Caco-2 (cell line): ENCODE data around the gene NDST1. TPM values are rescaled to one million over a fixed set of nuclear protein-coding genes. Genes with fewer than 3 reads are reported as not detected.
A peak's percentile ranks its signal among the peaks of the same experiment; 100 is the strongest.

Experiments
- BruUV-seq: library from RNA; stranded (reverse); fragments of 400-500 nt; replicated peaks from 2 replicates; lab custom pipeline; 2021; lab: Mats Ljungman, UMichigan
- CTCF ChIA-PET: fragments of 300-600 bp; sonication (Branson Sonifier 250); formaldehyde crosslinking; loops from one replicate; lab custom pipeline; 2022; ENCODE audit warnings: antibody characterized with exemption; lab: Charles Lee
- POLR2A ChIA-PET: fragments of 300-600 bp; sonication (Branson Sonifier 250); formaldehyde crosslinking; loops from one replicate; lab custom pipeline; 2022; ENCODE audit warnings: antibody characterized with exemption; lab: Charles Lee
- DNase-seq, 2 experiments: peaks; one replicate each; pipeline versions ENCODE4 v3.0.0 to v3.0.0-alpha.2; 2020 to 2022
- H3K27me3 ChIP-seq: replicated peaks from 2 replicates; pipeline ENCODE4 v1.6.0; 2011; ENCODE audit warnings: low read length; ENCODE audit not compliant: control insufficient read depth, insufficient read depth
- H3K36me3 ChIP-seq: 2 replicates; pipeline ENCODE4 v1.5.1; 2011; ENCODE audit warnings: low read length; ENCODE audit not compliant: control insufficient read depth, insufficient read depth
- H3K4me1 ChIP-seq: fragments of 250-450 bp; sonication (Bioruptor Pico); 2 replicates; pipeline ENCODE4 v1.5.1; 2020; ENCODE audit warnings: mild to moderate bottlenecking
- H3K4me3 ChIP-seq: 2 replicates; pipeline ENCODE4 v1.5.1; 2011; ENCODE audit warnings: low read depth, mild to moderate bottlenecking, control low read depth, low read length
- H3K9me3 ChIP-seq: fragments of 250-450 bp; sonication (Bioruptor Pico); 2 replicates; pipeline ENCODE4 v1.5.1; 2020; ENCODE audit warnings: mild to moderate bottlenecking, moderate library complexity
- H3K27ac Mint-ChIP-seq: one replicate; pipeline ENCODE4 v1.8.0; 2022; ENCODE audit warnings: mixed read lengths; ENCODE audit not compliant: unreplicated experiment
- H3K27me3 Mint-ChIP-seq: one replicate; pipeline ENCODE4 v1.8.0; 2022; ENCODE audit warnings: mixed read lengths; ENCODE audit not compliant: insufficient read depth, unreplicated experiment
- H3K36me3 Mint-ChIP-seq: one replicate; pipeline ENCODE4 v1.8.0; 2022; ENCODE audit warnings: mild to moderate bottlenecking, mixed read lengths; ENCODE audit not compliant: insufficient read depth, unreplicated experiment
- H3K4me1 Mint-ChIP-seq: one replicate; pipeline ENCODE4 v1.8.0; 2022; ENCODE audit warnings: low read depth, mixed read lengths; ENCODE audit not compliant: unreplicated experiment
- H3K4me3 Mint-ChIP-seq: one replicate; pipeline ENCODE4 v1.8.0; 2022; ENCODE audit warnings: mild to moderate bottlenecking, moderate library complexity, mixed read lengths; ENCODE audit not compliant: unreplicated experiment
- H3K9me3 Mint-ChIP-seq: one replicate; pipeline ENCODE4 v1.8.0; 2022; ENCODE audit warnings: mixed read lengths; ENCODE audit not compliant: unreplicated experiment
- intact Hi-C: fragments of 100-400 bp; cut with micrococcal nuclease; formaldehyde crosslinking; loops from one replicate; pipeline ENCODE4 v1.10.0; 2022; ENCODE audit not compliant: unreplicated experiment
- total RNA-seq: library from RNA; stranded (reverse); gene quantifications from 2 replicates; pipeline ENCODE4 v1.2.3, GENCODE V29; 2022
- TF ChIP-seq, protein P1 (sequence below), 2 experiments: fragments of 200-600 bp in 1 of 2; IDR thresholded peaks; 1 replicate in 1 of 2; 2 replicates in 1 of 2; pipeline versions ENCODE4 v1.5.1 to v1.8.0; 2011 to 2022; ENCODE audit warnings: antibody characterized with exemption in 1 of 2, control low read depth in 1 of 2, inconsistent platforms in 1 of 2, low read depth in 1 of 2, low read length in 1 of 2, mild to moderate bottlenecking in 1 of 2, moderate library complexity in 1 of 2; ENCODE audit not compliant: insufficient read depth in 1 of 2, severe bottlenecking in 1 of 2, unreplicated experiment in 1 of 2

The NDST1 gene
- total RNA-seq, 1 experiment from 2014 or later = 110 TPM

DNA sequence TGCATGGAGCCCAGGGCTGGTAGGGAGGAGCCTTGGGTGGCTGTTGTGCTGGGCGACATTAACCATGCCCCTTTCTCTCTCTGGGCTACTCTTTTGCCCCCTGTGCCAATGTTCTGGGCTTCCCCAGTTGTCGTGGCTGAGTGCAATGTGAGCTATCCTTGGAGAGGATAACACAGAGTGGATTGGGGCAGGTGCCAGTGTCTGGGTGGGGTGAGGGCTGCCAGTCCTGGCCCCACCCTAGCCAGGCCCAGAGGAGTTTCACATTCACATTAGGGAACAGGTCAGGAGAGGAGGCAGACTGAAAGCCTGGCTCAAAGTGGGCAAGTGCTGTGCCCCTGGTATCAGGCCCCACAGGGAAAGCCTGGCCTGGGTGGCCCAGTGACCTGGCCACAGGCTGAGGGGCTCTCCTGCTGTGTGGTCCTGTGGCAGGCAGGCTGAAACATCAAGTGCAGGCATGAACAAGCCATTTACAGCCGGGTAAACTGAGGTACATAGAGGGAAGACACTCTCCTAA, 7.5 kb upstream of the NDST1 start:
- ChIA-PET POLR2A (no interaction called here), CTCF (interaction anchor here (1.1 kb wide), 1 partner anchor 27 kb away, joined by 3 read pairs; no protein-coding TSS in a partner anchor)
- H3K4me3 ChIP-seq = no peak overlapping the region
- no peak overlapping the region for H3K27ac Mint-ChIP-seq
- no peaks in the 10 kb centered on the region for H3K27me3 ChIP-seq
- peaks cover 42% of the 10 kb centered on the region for H3K4me1 Mint-ChIP-seq
- BruUV-seq = no TSS peak
- H3K36me3 ChIP-seq = peaks cover 2% of the 10 kb centered on the region; the same call in 1 of the 2 replicates
- TF ChIP-seq, protein P1, sequence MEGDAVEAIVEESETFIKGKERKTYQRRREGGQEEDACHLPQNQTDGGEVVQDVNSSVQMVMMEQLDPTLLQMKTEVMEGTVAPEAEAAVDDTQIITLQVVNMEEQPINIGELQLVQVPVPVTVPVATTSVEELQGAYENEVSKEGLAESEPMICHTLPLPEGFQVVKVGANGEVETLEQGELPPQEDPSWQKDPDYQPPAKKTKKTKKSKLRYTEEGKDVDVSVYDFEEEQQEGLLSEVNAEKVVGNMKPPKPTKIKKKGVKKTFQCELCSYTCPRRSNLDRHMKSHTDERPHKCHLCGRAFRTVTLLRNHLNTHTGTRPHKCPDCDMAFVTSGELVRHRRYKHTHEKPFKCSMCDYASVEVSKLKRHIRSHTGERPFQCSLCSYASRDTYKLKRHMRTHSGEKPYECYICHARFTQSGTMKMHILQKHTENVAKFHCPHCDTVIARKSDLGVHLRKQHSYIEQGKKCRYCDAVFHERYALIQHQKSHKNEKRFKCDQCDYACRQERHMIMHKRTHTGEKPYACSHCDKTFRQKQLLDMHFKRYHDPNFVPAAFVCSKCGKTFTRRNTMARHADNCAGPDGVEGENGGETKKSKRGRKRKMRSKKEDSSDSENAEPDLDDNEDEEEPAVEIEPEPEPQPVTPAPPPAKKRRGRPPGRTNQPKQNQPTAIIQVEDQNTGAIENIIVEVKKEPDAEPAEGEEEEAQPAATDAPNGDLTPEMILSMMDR (IDR thresholded peaks at IDR 0.05; ENCODE audit: insufficient read depth in 1 of 2, low read depth in 1 of 2, low read length in 1 of 2, severe bottlenecking in 1 of 2, unreplicated experiment in 1 of 2) = no peak
- H3K4me3 Mint-ChIP-seq = no peak overlapping the region
- DNase-seq = no peak
- H3K36me3 Mint-ChIP-seq = peaks cover 38% of the 10 kb centered on the region
- no peaks in the 10 kb centered on the region for H3K27me3 Mint-ChIP-seq
- no peaks in the 10 kb centered on the region for H3K9me3 Mint-ChIP-seq
- intact Hi-C loops = no loop called here
- H3K4me1 ChIP-seq = peaks cover 41% of the 10 kb centered on the region
- H3K9me3 ChIP-seq = no peaks in the 10 kb centered on the region

DNA sequence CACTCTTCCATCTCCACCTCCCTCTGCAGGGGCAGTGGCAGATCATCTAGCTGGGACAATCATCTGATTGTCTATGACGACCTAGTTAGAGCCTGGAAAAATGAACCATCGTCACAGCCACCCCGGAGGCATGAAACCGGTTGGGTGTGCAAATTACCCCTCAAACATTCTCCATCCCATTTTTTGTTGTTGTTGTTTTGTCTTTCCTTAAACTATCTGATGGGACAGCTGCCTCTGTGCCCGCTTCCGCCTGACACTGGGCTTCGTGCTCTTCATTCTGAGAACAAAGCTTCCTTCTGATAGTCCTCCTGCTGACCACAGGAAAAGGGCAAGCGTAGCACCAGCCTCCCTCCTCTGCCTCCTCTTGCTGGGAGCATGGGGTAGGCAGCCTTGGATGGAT, 7.0 kb upstream of the NDST1 start:
- POLR2A ChIA-PET = no interaction called here
- Mint-ChIP-seq H3K4me3 (no peak overlapping the region), H3K27ac (no peak overlapping the region), H3K27me3 (no peaks in the 10 kb centered on the region), H3K4me1 (peaks cover 42% of the 10 kb centered on the region), H3K36me3 (peaks cover 34% of the 10 kb centered on the region), H3K9me3 (no peaks in the 10 kb centered on the region)
- DNase-seq = no peak
- Histone ChIP-seq H3K4me3 (no peak overlapping the region), H3K4me1 (peaks cover 41% of the 10 kb centered on the region), H3K36me3 (peaks cover 2% of the 10 kb centered on the region; the same call in 1 of the 2 replicates), H3K27me3 (no peaks in the 10 kb centered on the region), H3K9me3 (no peaks in the 10 kb centered on the region)
- CTCF ChIA-PET = no interaction called here
- no TSS peak for BruUV-seq
- TF ChIP-seq, protein P1 (IDR thresholded peaks at IDR 0.05; ENCODE audit: insufficient read depth in 1 of 2, low read depth in 1 of 2, low read length in 1 of 2, severe bottlenecking in 1 of 2, unreplicated experiment in 1 of 2) = no peak
- intact Hi-C loops = no loop called here

DNA sequence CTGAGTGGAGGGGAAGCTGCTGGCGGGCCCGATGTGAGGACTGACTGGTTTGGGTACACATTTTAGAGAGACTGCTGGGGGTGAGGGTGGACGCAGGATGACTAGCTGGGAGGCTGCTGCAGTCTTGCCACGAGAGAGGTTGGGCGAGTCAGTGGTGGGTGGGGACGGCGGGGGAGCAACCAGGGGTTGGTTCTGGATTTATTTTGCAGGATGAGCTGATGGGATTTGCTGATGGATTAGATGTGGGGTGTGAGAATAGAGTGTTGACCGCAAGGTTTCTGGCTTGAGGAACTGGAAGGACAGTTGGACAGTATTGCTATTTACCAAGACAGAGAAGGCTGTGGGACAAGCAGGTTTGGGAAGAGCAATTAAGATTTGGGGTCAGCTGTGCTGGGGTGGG, 5.8 kb upstream of the NDST1 start:
- peaks cover 45% of the 10 kb centered on the region for H3K4me1 ChIP-seq
- TF ChIP-seq, protein P1 (IDR thresholded peaks at IDR 0.05; ENCODE audit: insufficient read depth in 1 of 2, low read depth in 1 of 2, low read length in 1 of 2, severe bottlenecking in 1 of 2, unreplicated experiment in 1 of 2) = no peak

More for the DNA sequence above, 5.8 kb upstream of the NDST1 start:
- H3K4me3 ChIP-seq = no peak overlapping the region
- no peak for DNase-seq
- peaks cover 3% of the 10 kb centered on the region; the same call in 1 of the 2 replicates for H3K36me3 ChIP-seq
- H3K27me3 ChIP-seq = no peaks in the 10 kb centered on the region
- no peaks in the 10 kb centered on the region for H3K9me3 ChIP-seq
- Mint-ChIP-seq H3K9me3 (no peaks in the 10 kb centered on the region), H3K36me3 (peaks cover 25% of the 10 kb centered on the region), H3K4me1 (peaks cover 42% of the 10 kb centered on the region), H3K27ac (peak overlapping the region; percentile 47), H3K4me3 (no peak overlapping the region), H3K27me3 (no peaks in the 10 kb centered on the region)
- ChIA-PET CTCF (interaction anchor here (0.6 kb wide), 1 partner anchor 44 kb away, joined by 5 read pairs; no protein-coding TSS in a partner anchor), POLR2A (no interaction called here)
- intact Hi-C loops = no loop called here
- no TSS peak for BruUV-seq
